ENCODE measurements around the gene ALDH1L1.

DNA sequence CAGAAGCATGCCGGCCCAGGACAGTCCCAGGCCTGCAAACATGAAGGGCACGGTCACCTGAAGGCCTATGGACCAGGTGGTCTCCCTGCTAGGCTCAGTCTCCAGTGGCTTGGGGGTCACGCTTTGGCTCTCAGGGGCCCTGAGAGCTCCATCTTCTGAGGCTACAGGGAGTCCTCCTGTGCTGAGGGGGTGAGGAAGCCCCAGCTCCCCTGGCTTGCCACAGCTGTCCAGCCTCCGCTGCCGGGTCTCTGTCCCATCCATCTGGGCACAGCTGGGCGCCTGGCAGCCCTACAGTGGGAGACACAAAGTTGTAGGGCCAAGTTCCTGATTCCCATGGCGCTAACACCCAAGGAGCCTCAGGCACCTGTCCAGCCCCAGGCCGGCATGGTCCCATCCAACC lies 112.4 kb downstream of the ALDH1L1 start:
- TF ChIP-seq, protein P1, sequence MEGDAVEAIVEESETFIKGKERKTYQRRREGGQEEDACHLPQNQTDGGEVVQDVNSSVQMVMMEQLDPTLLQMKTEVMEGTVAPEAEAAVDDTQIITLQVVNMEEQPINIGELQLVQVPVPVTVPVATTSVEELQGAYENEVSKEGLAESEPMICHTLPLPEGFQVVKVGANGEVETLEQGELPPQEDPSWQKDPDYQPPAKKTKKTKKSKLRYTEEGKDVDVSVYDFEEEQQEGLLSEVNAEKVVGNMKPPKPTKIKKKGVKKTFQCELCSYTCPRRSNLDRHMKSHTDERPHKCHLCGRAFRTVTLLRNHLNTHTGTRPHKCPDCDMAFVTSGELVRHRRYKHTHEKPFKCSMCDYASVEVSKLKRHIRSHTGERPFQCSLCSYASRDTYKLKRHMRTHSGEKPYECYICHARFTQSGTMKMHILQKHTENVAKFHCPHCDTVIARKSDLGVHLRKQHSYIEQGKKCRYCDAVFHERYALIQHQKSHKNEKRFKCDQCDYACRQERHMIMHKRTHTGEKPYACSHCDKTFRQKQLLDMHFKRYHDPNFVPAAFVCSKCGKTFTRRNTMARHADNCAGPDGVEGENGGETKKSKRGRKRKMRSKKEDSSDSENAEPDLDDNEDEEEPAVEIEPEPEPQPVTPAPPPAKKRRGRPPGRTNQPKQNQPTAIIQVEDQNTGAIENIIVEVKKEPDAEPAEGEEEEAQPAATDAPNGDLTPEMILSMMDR (IDR thresholded peaks at IDR 0.05; ENCODE audit: low read length), result no peak
- TF ChIP-seq EZH2 (optimal IDR thresholded peaks at IDR 0.05; ENCODE audit: low read depth, low read length), result no peak
